Testis (tissue), 3 donors: ENCODE measurements around the gene MACROH2A1. TPM values are rescaled to one million over a fixed set of nuclear protein-coding genes. Genes with fewer than 3 reads are reported as not detected.

Experiments used
- DNase-seq: peaks from one replicate; pipeline ENCODE4 v3.0.0-alpha.2; 2019
- H3K27ac ChIP-seq, 2 donors: fragments of 200-600 bp; sonication (generic); one replicate each; pipeline ENCODE4 v1.5.1; 2019
- H3K27me3 ChIP-seq: fragments of 200-600 bp; sonication (generic); one replicate; pipeline ENCODE4 v1.5.1; 2019
- H3K36me3 ChIP-seq: fragments of 200-600 bp; sonication (generic); one replicate; pipeline ENCODE4 v1.5.1; 2017; ENCODE audit warnings: low read depth; ENCODE audit errors: missing control alignments
- H3K4me1 ChIP-seq: fragments of 200-600 bp; sonication (generic); one replicate; pipeline ENCODE4 v1.5.1; 2019
- H3K4me3 ChIP-seq, 2 donors: fragments of 200-600 bp; sonication (generic); one replicate each; pipeline ENCODE4 v1.5.1; 2017 to 2019
- H3K9me3 ChIP-seq: fragments of 200-600 bp; sonication (generic); one replicate; pipeline ENCODE4 v1.5.1; 2017
- CTCF ChIP-seq, 3 experiments: fragments of 450-650 bp in 2 of 3; fragments of 200-600 bp in 1 of 3; sonication (generic) in 1 of 3; IDR thresholded peaks; one replicate each; pipeline ENCODE4 v1.5.1; 2016 to 2019; ENCODE audit warnings: antibody characterized with exemption in 3 of 3, mild to moderate bottlenecking in 2 of 3, moderate library complexity in 1 of 3
- POLR2A ChIP-seq: fragments of 450-650 bp; IDR thresholded peaks from one replicate; pipeline ENCODE4 v1.6.1; 2017; ENCODE audit warnings: antibody characterized with exemption, mild to moderate bottlenecking, moderate library complexity
- WGBS, 2 donors: methylation state at CpG; one replicate each; pipeline ENCODE4 v1.1.5; 2018; 5-methylcytosine and 5-hydroxymethylcytosine counted together
- intact Hi-C: fragments of 100-400 bp; cut with DNase I; formaldehyde crosslinking; loops from one replicate; pipeline ENCODE4 v1.15.1; 2023; ENCODE audit warnings: low total_unique reads
- polyA plus RNA-seq: library from polyadenylated mRNA; stranded (reverse); fragments of 350-450 nt; fragmentation: Illumina TruSeq; extraction: RNeasy Lipid Tissue Mini Kit (QIAGEN cat#74804); gene quantifications from one replicate; pipeline ENCODE4 v1.2.3, GENCODE V29; 2014; ENCODE audit warnings: low read depth, low replicate concordance; ENCODE audit not compliant: insufficient read depth
- total RNA-seq, 2 donors: library from RNA; depleted of rRNA; stranded (reverse); fragments of >200 nt; gene quantifications; one replicate each; pipeline ENCODE4 v1.2.3, GENCODE V29; 2016

Gene MACROH2A1
- total and polyA plus RNA-seq, 3 donors from 2014 or later: 92.9 to 191 (median 178) TPM

GRCh38 chr5:135323701-135324132 is 75.3 kb downstream of the MACROH2A1 start:
- no peaks in the 10 kb centered on the region for H3K9me3 ChIP-seq
- 88 to 92% methylated on average over 6 to 8 of the region's 8 CpGs for WGBS, 2 donors
- no peak for TF ChIP-seq POLR2A
- no peak for TF ChIP-seq CTCF (IDR thresholded peaks at IDR 0.05)
- H3K36me3 ChIP-seq: no peaks in the 10 kb centered on the region
- H3K4me1 ChIP-seq: peaks cover 3% of the 10 kb centered on the region
- intact Hi-C loops: no loop called here
- H3K27me3 ChIP-seq: no peaks in the 10 kb centered on the region
- no peak overlapping the region for H3K4me3 ChIP-seq
- DNase-seq: no peak
- no peak overlapping the region for H3K27ac ChIP-seq

GRCh38 chr5:135323227-135323626 is 75.8 kb downstream of the MACROH2A1 start:
- 87 to 96% methylated on average over 3 to 8 of the region's 8 CpGs for whole genome bisulfite sequencing, 2 donors

GRCh38 chr5:135322744-135323143 is 76.3 kb downstream of the MACROH2A1 start:
- H3K4me3 ChIP-seq: no peak overlapping the region
- H3K4me1 ChIP-seq: peaks cover 3% of the 10 kb centered on the region
- no peaks in the 10 kb centered on the region for H3K36me3 ChIP-seq
- DNase-seq: no peak
- H3K27ac ChIP-seq: no peak overlapping the region
- intact Hi-C loops: no loop called here
- H3K27me3 ChIP-seq: no peaks in the 10 kb centered on the region
- no peaks in the 10 kb centered on the region for H3K9me3 ChIP-seq
- 92 to 93% methylated on average over 7 of the region's 7 CpGs for WGBS, 2 donors
- no peak for TF ChIP-seq POLR2A
- TF ChIP-seq CTCF (IDR thresholded peaks at IDR 0.05): no peak

More at GRCh38 chr5:135323227-135323626, 75.8 kb downstream of the MACROH2A1 start:
- Histone ChIP-seq H3K27ac (no peak overlapping the region), H3K36me3 (no peaks in the 10 kb centered on the region), H3K4me3 (no peak overlapping the region), H3K9me3 (no peaks in the 10 kb centered on the region), H3K27me3 (no peaks in the 10 kb centered on the region), H3K4me1 (peaks cover 3% of the 10 kb centered on the region)
- no peak for DNase-seq
- intact Hi-C loops: no loop called here
- TF ChIP-seq CTCF (IDR thresholded peaks at IDR 0.05) (no peak), POLR2A (no peak)

- Histone ChIP-seq H3K4me3 (no peak overlapping the region), H3K27ac (no peak overlapping the region), H3K9me3 (no peaks in the 10 kb centered on the region), H3K27me3 (no peaks in the 10 kb centered on the region), H3K36me3 (no peaks in the 10 kb centered on the region), H3K4me1 (peaks cover 3% of the 10 kb centered on the region)
- no peak for TF ChIP-seq POLR2A
- TF ChIP-seq CTCF (IDR thresholded peaks at IDR 0.05): no peak
- DNase-seq: no peak
- WGBS, 2 donors: 88 to 100% methylated on average over 2 to 4 of the region's 4 CpGs
- intact Hi-C loops: no loop called here
Observed at GRCh38 chr5:135322271-135322670, 76.8 kb downstream of the MACROH2A1 start.

GRCh38 chr5:135320718-135321484 is 78.1 kb downstream of the MACROH2A1 start:
- no peaks in the 10 kb centered on the region for H3K36me3 ChIP-seq
- no peak overlapping the region for H3K27ac ChIP-seq
- no peak for TF ChIP-seq POLR2A
- no peak for TF ChIP-seq CTCF (IDR thresholded peaks at IDR 0.05)
- H3K4me3 ChIP-seq: no peak overlapping the region
- intact Hi-C loops: no loop called here
- H3K27me3 ChIP-seq: no peaks in the 10 kb centered on the region
- DNase-seq: no peak
- no peaks in the 10 kb centered on the region for H3K4me1 ChIP-seq
- no peaks in the 10 kb centered on the region for H3K9me3 ChIP-seq
- WGBS, 2 donors: 83 to 88% methylated on average over 15 of the region's 15 CpGs
